G401 (cell line): ENCODE results near the gene DMRTC2. TPM values are rescaled to one million over a fixed set of nuclear protein-coding genes. Genes with fewer than 3 reads are reported as not detected.
"Not testable (repeated sequence)": the region's sequence is repeated elsewhere in the genome, so short reads cannot be mapped to it uniquely, and the experiment has no call there.

Source experiments
- DNase-seq: peaks from one replicate; pipeline ENCODE4 v3.0.0-alpha.2; 2015; ENCODE audit warnings: low spot score
- in situ Hi-C: cut with HindIII; loops from 2 replicates; pipeline ENCODE4 v1.10.0; 2016; ENCODE audit warnings: low sequenced_read_pairs, mixed read lengths
- total RNA-seq: library from RNA; depleted of rRNA; stranded (reverse); fragments of >200 nt; shearing (Covaris generic); gene quantifications from 2 replicates; pipeline ENCODE4 v1.2.3, GENCODE V29; 2014

Gene DMRTC2
- total RNA-seq, 1 experiment from 2014 or later: not detected

DNA sequence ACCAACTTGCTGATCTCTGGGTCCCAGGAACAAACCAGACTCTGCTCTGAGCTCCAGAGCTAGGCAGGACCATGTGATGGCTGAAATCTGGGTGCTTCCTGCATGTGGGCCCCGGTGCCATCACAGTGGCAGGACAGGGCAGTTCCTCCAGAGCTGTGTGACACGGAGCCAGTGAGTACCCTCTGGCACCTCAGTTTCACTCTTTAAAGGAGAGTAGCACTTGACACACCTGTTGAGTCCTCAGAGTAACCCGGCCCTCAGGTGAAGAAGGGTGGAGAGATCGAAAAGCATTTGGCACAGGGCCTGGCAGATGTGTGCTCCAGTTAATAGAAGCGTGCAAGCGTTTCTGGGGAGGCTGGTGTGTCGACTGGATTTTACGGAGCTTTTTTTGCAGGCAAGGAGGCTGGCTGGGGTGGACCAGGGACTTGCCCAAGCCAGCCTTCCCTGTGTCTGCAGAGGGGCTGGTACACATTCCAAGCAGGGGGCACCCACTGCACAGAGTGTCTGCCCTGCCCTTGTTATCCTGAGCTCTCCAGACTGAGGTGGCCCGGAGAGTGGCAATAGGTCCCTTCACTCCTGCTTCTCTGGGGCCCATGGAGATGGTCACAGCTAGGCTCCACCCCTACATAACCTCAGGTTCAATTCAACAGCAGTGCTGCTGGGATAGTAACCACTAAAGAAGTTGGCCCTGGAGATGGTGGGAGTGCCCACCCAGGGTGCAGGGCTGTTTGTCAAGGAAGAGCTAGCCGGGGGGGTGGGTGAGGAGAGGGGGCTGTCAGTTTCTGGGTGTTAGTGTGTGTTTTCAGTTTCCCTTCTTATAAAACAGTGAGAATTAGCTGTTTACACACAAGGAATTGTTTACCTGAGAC, 23.5 kb downstream of the DMRTC2 start:
- in situ Hi-C loops: no loop called here
- no peak for DNase-seq

DNA sequence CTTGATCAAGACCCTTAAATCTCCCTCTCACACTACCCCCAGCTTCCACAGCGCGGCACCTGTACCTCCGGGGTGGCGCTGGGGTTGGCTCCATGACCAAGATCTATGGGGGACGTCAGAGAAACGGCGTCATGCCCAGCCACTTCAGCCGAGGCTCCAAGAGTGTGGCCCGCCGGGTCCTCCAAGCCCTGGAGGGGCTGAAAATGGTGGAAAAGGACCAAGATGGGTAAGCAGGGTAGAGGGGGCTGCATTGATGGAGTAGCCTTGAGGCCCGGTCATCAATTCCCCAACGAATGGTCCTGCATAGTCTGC, 24.1 kb downstream of the DMRTC2 start:
- in situ Hi-C loops: no loop called here
- DNase-seq: no peak

DNA sequence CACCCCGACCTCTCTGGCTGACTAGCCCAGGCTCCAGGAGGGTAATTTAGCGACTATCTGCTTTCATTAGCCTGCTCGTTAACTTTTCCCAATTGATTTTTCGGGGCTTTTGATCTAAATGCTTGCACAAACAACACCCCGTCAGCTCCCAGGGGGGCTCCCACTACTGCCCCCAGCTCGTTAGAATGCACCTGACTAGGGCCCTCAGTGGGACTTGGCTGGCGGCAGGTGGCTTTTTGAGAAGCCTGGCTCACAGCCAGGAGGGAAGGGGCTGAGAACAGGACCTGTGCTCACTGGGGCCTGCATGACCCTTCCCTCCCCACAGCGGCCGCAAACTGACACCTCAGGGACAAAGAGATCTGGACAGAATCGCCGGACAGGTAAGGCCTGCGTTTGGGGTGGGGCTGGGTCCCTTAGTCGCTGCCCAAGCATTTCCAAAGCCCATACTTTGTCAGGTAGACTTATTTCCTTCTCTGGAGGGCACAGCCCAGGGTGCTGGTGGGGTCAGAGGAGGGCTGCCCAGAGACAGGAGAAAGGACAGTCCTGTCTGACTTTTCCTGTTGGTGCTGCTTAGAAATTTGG, 24.6 kb downstream of the DMRTC2 start:
- no peak for DNase-seq
- in situ Hi-C loops: no loop called here

DNA sequence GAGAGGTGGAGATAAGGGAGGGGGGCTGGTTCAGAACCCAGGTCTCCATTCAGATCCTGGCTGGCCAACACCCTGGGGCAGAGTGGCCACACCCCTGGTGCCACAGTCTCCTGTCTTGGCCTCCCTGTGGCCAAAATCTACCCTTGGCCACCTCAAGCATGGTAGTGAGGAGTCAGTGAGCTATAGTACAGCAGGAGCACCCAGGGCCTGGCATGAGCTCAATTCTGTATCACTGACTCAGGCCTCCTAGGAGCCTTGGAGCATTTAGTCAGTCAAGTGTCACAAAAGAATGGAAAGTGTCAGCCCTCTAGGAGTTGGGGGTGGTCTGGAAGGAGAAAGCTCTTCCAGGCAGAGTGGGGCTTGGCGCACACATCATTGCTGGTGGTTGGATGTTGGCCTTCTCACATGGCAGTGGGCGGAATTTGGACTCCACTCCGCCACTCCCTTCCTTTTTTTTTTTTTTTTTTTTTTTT, 25.6 kb downstream of the DMRTC2 start:
- in situ Hi-C loops: no loop called here
- peak; percentile 53 for DNase-seq

DNA sequence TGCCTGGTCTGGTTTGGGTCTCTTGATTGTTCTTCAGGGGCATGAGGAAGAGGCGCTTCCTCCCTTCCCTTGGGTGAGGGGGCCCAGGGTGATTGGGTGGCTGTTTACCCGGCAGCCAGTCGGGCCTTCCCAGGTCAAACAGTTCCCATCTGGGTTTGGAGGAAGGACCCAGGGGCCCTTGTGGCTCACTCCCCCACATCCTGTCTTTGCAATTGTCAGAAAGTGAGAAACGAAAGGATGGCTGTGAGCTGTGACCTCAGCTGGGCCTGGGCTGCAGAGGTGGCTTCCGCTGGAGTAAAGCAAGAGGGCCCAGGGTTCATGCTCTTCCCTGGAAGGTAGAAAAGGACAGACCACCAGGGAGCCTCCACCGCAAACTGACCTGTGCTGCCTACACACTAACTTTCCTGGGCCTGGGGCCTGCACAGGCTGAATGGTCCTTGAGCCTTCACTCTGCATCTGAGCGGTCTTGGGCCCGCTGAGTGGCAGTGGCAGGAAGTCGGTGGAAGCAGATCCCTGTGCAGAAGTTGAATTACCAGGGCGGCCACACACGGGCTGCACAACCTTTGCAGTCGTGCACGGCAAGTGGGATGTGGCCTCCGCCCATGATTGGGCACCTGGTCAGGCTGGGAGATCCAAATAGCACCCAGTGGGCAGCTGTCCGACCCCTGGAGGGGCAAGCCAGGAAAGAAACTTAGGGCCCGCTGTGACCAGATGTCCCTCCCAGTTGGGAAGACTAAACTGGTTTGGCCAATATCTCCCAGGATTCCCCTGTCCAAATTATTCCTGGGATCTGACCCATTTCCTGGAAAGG, 26.9 kb downstream of the DMRTC2 start:
- DNase-seq: peak; percentile 37
- in situ Hi-C loops: no loop called here

DNA sequence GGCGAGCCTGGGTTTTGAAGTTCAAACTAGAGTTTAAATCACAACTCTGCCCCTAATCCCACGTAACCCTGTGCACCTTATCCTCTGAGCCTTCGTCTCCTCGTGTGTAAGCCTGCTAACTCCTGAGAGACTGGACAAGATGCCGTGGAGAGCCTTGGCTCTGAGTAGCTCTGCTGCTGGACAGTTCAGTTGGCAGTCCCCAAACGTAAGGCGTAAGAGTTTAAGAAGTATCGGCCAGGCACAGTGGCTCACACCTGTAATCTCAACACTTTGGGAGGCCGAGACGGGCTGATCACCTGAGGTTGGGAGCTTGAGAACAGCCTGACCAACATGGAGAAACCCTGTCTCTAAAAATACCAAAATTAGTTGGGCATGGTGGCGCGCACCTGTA, 27.5 kb downstream of the DMRTC2 start:
- in situ Hi-C loops: no loop called here
- peak; percentile 37 for DNase-seq

DNA sequence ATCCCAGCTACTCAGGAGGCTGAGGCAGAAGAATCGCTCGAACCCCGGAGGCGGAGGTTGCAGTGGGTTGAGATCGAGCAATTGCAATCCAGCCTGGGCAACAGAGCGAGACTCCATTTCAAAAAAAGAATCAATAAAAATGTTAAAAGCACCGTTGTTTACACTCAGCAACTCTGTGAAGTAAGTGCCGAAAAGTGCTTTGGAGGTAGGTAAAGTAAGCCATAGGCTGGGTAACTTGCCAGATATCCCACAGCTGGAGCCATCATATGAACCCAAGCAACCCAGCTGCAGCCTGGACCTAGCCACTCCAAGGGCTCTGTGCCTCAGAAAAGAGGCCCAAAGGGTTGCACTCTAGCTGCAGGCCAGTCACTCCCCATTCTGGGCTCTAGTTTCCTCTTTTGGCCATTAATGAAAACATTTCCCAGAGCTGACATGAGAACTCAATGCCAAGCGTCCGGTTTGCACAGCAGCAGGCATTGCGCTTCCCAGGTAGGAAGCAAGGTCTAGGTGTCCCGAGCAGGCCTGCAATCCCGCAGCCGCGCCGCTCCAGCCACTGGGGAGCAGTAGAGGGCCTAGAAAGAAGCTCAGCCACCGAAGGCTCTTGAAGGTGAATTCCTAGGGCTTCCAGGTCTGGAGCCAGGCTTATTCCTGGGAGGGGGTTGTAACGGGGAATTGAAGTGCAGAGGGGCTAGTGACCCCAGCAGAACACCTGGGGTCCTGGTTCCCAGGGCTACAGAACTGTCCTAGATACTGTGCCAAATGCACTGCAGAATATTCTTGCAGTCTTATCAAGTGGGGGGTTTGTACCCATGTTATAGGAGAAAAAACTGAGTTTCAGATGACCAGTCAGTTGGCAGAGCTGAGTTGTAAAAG, 28.2 kb downstream of the DMRTC2 start:
- peak; percentile 72 for DNase-seq
- in situ Hi-C loops: no loop called here

DNA sequence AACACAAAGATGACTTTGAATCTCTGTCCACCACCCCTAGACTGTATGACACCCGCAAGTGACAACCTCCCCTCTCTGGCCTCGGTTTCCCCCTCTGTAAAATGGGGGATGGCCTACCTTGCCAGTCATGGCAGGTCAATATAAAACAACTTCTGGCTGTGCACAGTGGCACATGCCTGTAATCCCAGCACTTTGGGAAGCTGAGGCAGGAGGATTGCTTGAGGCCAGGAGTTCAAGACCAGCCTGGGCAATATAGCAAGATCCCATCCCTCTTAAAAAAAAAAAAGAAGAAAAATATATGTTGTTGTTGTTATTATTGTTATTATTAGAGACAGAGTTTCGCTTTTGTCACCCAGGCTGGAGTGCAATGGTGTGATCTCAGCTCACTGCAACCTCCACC, 31.1 kb downstream of the DMRTC2 start:
- DNase-seq, in situ Hi-C loops: not testable (repeated sequence)

DNA sequence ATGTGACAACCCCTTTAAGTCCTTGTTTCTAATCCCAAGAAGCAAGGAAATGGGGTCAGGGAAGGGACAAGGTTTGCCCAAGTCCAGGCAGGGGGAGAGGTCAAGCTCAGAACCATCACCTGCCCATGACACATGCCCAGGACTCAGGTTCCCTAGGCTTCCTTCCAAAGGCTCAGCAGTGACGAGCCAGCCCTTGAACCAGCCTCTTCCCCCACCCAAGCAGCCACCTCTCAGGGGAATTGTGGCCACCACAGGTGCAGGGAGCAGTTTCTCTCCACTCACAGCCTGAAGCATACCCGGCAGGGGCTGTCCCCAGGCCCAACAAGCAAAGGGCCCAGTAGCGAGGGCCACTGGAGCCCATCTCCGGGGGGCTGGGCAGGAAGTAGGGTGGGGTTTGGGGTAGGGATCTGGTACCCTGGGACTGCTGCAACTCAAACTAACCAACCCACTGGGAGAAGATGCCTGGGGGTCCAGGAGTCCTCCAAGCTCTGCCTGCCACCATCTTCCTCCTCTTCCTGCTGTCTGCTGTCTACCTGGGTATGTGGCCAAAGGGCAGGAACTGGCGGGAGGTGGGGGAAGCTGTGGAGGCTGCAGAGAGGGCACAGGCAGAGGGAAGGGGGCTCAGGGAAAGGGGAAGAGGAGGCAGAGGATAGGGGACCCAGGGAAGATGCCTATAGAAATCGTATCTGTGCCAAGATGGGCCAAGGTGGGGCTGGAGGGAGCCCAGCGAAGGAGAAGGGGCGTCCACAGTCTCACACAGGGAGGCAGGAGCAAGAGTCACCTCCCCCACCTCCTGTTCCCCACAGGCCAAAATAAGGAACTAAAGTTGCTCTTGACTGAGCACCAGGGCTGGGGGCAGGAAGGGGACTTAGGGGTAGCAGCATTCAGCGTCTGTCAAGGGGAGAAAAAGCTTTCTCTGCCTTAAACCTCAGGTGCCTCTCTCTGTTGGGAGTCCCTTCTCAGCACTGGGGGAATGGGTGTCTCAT, 32.3 kb downstream of the DMRTC2 start, which contains the start of gene CD79A:
Gene CD79A, plus strand, starts transcription at position 433 of the 986 bp plus-strand sequence. Its CDS starts 26 bp downstream, at position 459.
- in situ Hi-C loops: no loop called here
- no peak for DNase-seq

DNA sequence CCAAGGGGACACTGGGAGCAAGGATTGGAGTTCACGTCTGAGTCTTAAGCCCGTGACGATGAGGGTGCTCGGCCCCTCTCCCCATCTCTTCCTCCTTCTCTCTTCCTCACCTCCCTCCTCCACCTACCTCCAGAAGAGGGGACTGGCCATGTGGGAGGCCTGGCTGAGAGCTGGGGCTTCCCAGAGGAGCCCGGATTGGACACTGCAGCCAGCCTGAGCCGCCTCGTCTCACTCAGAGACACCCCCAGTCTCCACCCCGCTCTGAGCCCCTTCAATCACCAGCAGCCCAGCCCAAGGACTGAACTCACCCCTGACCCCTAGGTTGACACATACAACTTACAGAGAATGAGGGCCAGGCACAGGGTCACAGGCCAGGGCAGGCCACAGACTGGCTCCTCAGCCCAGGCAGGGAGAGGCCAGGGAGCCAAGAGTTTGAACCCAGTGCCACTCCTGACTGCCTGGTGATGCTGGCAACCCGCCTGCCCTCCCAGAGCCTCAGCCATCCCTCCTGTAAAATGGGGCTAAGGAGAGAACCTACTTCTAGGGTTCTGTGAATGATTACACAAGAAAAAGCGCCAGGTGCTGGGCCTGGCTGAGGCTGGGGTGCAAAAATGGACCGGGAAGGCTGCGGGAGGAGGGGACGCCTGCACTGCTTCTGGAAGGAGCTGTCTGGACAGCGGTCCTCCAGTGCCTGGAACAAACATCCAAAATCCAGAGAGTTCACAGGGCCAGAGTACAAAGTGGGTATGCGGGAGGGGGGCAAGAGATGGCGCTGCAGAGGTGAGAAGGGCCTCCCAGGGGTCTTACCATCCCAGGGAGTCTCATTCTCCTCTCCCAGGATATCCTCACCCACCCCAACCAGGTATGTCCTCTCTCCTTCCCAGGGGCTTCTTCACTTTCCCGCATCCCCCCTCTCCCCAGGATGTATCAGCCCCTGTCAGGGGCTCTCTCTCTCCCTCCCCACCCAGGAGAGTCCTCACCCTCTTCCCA, 33.4 kb downstream of the DMRTC2 start:
- in situ Hi-C loops: no loop called here
- no peak for DNase-seq

DNA sequence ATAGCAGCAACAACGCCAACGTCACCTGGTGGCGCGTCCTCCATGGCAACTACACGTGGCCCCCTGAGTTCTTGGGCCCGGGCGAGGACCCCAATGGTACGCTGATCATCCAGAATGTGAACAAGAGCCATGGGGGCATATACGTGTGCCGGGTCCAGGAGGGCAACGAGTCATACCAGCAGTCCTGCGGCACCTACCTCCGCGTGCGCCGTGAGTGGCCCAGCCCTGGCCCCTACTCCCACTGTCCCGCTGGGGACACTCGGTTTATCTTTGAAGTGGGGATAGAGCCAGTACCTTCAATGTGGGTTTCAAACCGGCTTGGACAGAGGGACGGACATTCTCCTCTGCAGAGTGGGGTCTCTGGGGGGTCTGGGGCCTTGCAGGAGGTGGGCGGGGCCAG, 34.2 kb downstream of the DMRTC2 start:
- in situ Hi-C loops: no loop called here
- DNase-seq: no peak

DNA sequence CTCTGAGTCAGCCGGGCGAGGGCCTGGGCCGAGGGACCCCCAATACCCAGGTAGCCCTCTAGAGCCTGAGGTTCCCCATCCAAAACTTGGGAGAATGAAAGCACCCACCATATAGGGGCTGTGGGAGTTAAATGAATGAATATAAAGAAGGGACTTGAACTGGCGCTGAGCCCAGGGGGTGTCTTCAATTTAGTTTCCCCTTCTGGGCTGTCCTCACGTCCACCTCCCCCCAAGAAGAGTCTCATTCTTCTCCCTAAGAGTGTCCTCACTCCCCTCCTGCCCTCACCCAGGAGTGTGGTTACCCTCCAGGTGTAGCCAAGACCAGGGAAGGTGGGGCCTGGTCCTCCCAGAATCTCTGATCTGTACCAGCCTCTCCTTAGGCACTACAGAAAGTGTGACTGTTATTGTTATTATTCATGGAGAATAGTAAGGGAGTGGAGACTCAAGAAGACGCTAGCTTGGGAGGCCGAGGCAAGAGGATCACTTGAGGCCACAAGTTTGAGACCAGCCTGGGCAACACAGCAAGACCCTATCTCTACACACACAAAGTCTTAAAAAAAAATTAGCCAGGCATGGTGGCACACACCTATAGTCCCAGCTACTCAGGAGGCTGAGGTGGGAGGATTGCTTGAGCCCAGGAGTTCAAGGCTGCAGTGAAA, 35.0 kb downstream of the DMRTC2 start:
- in situ Hi-C loops: no loop called here
- no peak for DNase-seq

DNA sequence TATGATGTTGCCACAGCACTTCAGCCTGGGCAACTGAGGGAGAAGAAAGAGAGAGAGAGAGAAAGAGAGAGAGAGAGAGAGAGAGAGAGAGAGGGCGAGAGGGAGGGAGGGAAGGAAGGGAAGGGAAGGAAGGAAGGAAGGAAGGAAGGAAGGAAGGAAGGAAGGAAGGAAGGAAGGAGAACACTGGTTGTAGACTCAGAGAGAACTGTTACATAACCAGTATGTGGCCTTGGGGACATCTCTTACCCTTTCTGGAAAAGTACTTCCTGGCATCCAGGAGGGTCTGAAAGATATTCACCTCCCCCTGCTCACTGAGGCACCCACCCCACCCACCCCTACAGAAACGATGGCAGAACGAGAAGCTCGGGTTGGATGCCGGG, 35.5 kb downstream of the DMRTC2 start:
- DNase-seq: no peak
- in situ Hi-C loops: no loop called here

DNA sequence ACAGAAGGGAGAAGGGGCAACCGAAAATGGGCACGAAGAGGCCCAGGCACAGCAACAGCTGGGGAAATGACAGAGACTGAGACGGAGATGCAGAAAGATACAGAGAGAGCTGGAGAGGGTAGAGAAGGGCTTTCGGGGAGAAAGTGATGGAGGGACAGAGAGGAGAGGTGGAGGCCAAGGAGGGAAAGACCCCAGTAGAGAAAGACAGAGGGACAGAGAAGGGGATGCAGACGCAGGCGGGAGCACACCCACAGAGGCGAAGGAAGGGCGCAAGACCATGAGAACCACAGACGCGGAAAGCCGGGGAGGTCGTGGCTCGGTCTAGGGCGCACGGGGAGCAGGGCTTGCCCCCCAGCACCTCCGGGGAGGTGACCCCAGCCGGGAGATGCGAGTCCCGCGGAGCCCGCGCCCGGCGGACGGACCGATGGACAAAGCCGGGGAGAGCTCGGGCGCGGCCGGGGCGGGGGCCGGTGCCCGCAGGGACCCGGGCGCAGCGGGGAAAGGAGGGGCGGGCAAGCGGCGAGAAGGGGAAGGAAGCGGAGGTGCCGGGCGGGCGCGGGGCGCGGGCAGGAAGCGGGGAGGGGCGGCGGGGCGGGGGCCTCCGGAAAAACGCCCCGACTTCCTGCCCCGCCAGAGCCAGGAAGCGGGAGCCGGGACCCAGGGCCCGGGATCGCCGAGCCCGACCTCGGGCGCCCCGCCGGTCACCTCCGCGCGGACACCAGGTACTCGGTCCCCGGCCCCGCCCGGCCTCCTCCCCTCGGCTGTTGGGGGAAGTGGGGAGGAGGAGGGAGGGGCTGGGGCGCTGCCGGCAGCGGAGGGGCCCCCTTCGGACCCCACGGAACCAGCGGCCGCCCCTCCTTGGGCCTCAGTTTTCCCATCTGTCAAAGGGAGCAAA, 38.0 kb downstream of the DMRTC2 start, which contains the start of gene ARHGEF1:
Gene ARHGEF1, plus strand, starts transcription at position 617 of the 895 bp plus-strand sequence. CDS start 4,899 bp downstream, outside the sequence.
- in situ Hi-C loops: no loop called here
- peak; percentile 15 for DNase-seq

DNA sequence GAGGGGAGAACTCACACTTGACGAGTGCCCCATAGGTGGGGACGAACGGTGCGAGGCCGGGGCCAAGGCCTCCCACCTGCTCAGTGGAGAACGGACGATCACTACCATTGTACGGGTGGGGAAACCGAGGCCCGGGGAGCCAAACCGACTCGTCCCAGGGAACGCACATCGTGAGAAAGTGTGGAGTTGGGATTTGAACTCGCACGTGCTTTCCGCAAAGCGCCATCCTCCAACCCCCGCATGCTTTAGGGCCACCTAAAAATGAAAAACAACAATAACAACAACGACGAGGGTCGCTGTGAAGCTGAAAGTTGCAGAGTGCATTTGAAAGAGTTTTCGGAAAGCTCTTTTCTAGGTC, 38.6 kb downstream of the DMRTC2 start:
- in situ Hi-C loops: no loop called here
- DNase-seq: no peak
